NT2/D1 (cell line): ENCODE results near the gene DNAJC4.

Experiments used
- YY1 ChIP-seq: IDR thresholded peaks from 2 replicates; pipeline ENCODE4 v1.6.1; 2011; ENCODE audit not compliant: insufficient read length, insufficient read depth
- ZNF274 ChIP-seq: IDR thresholded peaks from 2 replicates; pipeline ENCODE4 v1.6.1; 2011; ENCODE audit warnings: mild to moderate bottlenecking, low read depth, low read length

DNA sequence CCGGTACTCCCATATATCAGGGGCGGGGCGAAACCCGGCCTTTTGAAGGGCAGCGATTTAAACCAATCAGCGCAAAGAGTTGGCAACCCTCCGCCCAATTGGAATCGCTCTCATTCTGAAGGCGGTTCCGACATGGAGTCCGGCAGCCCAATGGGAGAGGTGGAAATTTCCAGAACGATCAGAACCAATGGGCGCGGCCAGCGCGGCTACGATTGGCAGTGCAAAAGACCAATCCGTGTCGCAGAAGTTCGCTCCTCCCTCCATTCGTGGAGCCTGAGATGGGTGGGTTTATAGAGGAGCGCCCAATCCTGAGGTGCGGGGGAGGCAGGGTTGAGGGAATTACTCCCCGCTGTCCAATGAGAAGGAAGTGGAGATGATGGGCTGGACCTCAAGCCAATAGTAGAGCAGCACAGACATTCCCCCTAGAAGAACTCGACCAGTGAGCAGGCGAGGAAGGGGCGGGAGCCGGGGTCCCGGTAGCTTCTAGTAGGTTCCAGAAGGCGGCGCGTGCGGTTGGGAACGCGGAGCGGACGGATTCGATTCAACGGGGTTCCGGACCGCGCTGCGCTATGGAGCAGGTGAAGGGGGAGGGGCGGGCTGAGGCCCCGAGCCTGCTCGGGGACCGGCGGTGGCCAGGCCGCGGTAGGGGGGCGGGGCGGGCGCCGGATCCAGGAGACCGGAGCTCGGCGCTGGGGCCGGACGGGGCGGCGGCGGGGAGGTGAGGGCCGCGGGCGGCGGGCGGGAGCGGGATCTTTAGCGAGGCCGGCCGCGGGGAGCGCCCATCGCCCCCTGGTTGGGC is 44.5 kb upstream of the DNAJC4 start, which contains the start of gene STIP1:
- TF ChIP-seq YY1 (no peak), ZNF274 (no peak)
